ENCODE results near the gene CCDC170. TPM values are rescaled to one million over a fixed set of nuclear protein-coding genes. Genes with fewer than 3 reads are reported as not detected.

The CCDC170 gene
- total and polyA plus RNA-seq, 9 of the 15 experiments (the other 6 are each of a cell fraction or from before 2014, with no cell fraction given): 0.01 to 0.18 (median 0.05) TPM; not detected in 6

DNA sequence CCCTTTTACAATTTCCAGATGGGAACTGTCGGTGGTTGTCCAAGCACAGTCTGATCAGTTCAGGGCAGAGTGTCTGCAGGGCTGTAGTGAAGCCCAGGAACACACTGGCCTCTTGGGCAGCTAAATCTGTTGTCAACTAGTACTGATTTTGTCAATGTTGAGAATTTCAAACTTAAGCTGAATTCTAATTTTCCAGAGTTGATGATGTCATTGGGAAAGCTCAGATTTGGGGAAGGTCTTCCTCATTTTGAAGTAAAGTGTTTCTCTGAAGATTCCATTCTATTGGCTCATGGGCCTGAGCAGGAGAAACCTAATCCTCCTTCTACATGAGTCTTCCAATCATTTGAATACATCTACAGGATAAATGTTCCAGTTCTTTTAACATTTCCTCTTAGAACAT, 72.1 kb downstream of the CCDC170 start:
- TF ChIP-seq, protein P1, sequence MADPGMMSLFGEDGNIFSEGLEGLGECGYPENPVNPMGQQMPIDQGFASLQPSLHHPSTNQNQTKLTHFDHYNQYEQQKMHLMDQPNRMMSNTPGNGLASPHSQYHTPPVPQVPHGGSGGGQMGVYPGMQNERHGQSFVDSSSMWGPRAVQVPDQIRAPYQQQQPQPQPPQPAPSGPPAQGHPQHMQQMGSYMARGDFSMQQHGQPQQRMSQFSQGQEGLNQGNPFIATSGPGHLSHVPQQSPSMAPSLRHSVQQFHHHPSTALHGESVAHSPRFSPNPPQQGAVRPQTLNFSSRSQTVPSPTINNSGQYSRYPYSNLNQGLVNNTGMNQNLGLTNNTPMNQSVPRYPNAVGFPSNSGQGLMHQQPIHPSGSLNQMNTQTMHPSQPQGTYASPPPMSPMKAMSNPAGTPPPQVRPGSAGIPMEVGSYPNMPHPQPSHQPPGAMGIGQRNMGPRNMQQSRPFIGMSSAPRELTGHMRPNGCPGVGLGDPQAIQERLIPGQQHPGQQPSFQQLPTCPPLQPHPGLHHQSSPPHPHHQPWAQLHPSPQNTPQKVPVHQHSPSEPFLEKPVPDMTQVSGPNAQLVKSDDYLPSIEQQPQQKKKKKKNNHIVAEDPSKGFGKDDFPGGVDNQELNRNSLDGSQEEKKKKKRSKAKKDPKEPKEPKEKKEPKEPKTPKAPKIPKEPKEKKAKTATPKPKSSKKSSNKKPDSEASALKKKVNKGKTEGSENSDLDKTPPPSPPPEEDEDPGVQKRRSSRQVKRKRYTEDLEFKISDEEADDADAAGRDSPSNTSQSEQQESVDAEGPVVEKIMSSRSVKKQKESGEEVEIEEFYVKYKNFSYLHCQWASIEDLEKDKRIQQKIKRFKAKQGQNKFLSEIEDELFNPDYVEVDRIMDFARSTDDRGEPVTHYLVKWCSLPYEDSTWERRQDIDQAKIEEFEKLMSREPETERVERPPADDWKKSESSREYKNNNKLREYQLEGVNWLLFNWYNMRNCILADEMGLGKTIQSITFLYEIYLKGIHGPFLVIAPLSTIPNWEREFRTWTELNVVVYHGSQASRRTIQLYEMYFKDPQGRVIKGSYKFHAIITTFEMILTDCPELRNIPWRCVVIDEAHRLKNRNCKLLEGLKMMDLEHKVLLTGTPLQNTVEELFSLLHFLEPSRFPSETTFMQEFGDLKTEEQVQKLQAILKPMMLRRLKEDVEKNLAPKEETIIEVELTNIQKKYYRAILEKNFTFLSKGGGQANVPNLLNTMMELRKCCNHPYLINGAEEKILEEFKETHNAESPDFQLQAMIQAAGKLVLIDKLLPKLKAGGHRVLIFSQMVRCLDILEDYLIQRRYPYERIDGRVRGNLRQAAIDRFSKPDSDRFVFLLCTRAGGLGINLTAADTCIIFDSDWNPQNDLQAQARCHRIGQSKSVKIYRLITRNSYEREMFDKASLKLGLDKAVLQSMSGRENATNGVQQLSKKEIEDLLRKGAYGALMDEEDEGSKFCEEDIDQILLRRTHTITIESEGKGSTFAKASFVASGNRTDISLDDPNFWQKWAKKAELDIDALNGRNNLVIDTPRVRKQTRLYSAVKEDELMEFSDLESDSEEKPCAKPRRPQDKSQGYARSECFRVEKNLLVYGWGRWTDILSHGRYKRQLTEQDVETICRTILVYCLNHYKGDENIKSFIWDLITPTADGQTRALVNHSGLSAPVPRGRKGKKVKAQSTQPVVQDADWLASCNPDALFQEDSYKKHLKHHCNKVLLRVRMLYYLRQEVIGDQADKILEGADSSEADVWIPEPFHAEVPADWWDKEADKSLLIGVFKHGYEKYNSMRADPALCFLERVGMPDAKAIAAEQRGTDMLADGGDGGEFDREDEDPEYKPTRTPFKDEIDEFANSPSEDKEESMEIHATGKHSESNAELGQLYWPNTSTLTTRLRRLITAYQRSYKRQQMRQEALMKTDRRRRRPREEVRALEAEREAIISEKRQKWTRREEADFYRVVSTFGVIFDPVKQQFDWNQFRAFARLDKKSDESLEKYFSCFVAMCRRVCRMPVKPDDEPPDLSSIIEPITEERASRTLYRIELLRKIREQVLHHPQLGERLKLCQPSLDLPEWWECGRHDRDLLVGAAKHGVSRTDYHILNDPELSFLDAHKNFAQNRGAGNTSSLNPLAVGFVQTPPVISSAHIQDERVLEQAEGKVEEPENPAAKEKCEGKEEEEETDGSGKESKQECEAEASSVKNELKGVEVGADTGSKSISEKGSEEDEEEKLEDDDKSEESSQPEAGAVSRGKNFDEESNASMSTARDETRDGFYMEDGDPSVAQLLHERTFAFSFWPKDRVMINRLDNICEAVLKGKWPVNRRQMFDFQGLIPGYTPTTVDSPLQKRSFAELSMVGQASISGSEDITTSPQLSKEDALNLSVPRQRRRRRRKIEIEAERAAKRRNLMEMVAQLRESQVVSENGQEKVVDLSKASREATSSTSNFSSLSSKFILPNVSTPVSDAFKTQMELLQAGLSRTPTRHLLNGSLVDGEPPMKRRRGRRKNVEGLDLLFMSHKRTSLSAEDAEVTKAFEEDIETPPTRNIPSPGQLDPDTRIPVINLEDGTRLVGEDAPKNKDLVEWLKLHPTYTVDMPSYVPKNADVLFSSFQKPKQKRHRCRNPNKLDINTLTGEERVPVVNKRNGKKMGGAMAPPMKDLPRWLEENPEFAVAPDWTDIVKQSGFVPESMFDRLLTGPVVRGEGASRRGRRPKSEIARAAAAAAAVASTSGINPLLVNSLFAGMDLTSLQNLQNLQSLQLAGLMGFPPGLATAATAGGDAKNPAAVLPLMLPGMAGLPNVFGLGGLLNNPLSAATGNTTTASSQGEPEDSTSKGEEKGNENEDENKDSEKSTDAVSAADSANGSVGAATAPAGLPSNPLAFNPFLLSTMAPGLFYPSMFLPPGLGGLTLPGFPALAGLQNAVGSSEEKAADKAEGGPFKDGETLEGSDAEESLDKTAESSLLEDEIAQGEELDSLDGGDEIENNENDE (IDR thresholded peaks at IDR 0.05; ENCODE audit: low read depth, low read length): no peak
- DNase-seq (ENCODE audit: extremely low read depth in 1 of 4, low spot score in 3 of 4) (no peak), FAIRE-seq (no peak), ATAC-seq (no peak)
- Histone ChIP-seq H3K9ac (ENCODE audit: insufficient read depth in 1 of 2, low read depth in 2 of 2, low read length in 2 of 2) (no peak overlapping the region), H3K4me1 (replicated peaks in 1 of 2; ENCODE audit: control insufficient read depth in 2 of 2, insufficient read depth in 2 of 2, low read length in 2 of 2) (no peaks in the 10 kb centered on the region), H3K9me1 (ENCODE audit: control insufficient read depth, insufficient read depth, low read length) (no peaks in the 10 kb centered on the region), H3K4me3 (no peak overlapping the region), H3K27me3 (ENCODE audit: control insufficient read depth in 2 of 2, insufficient read depth in 2 of 2, low read length in 2 of 2) (0 out of 5 replicates have a peak, but pooled peaks cover 0 to 3% of the 10 kb centered on the region in 2 experiments), H3K36me3 (ENCODE audit: control insufficient read depth, insufficient read depth, low read length) (no peaks in the 10 kb centered on the region), H3K79me2 (ENCODE audit: control insufficient read depth, insufficient read depth, low read length) (no peaks in the 10 kb centered on the region), H3K27ac (ENCODE audit: extremely low read depth, low read depth, low read length) (no peak overlapping the region), H3K4me2 (ENCODE audit: insufficient read depth, low read length) (no peak overlapping the region), H2AFZ (ENCODE audit: low read depth, low read length) (no peak overlapping the region), H4K20me1 (replicated peaks; ENCODE audit: control insufficient read depth, insufficient read depth, low read length) (0 out of 2 replicates have a peak, but pooled peaks cover 2% of the 10 kb centered on the region), H3K9me3 (replicated peaks; ENCODE audit: control insufficient read depth, insufficient read depth, low read depth, low read length) (no peaks in the 10 kb centered on the region; the same call in 1 of the 2 replicates)
- ChIA-PET POLR2A (interaction anchor here (1.2 kb wide), 1 partner anchor 13 kb away, joined by 3 read pairs; no protein-coding TSS in a partner anchor), CTCF (ENCODE audit: low intra/inter-chr PET ratio) (no interaction called here)
- intact Hi-C loops (cut with micrococcal nuclease): no loop called here
- no TSS peak for BruUV-seq (replicated peaks)
- 5% methylated on average over 1 of the region's 1 CpG for WGBS (ENCODE audit: insufficient coverage, low coverage, missing lambda C conversion rate)
- in situ Hi-C loops (cut with MboI): no loop called here
